Loucy (cell line): ENCODE measurements around the gene PODXL.
A peak's percentile ranks its signal among the peaks of the same experiment; 100 is the strongest.

ENCODE experiments used
- H2AFZ ChIP-seq: fragments of 200-600 bp; sonication (generic); 2 replicates; pipeline ENCODE4 v1.6.0; 2016; ENCODE audit warnings: antibody characterized with exemption, mild to moderate bottlenecking, low read length, moderate library complexity
- H3F3A ChIP-seq: fragments of 200-600 bp; 2 replicates; pipeline ENCODE4 v1.6.0; 2016; ENCODE audit warnings: antibody characterized with exemption, low read depth, mild to moderate bottlenecking
- H3K27me3 ChIP-seq: fragments of 200-600 bp; sonication (generic); 2 replicates; pipeline ENCODE4 v1.6.1; 2014; ENCODE audit warnings: low read length, mild to moderate bottlenecking; ENCODE audit not compliant: insufficient read depth, poor library complexity, severe bottlenecking
- H3K36me3 ChIP-seq: fragments of 200-600 bp; sonication (generic); 2 replicates; pipeline ENCODE4 v1.6.1; 2016; ENCODE audit warnings: low read length; ENCODE audit not compliant: insufficient read depth
- H3K4me1 ChIP-seq: fragments of 200-600 bp; sonication (generic); 2 replicates; pipeline ENCODE4 v1.5.1; 2014; ENCODE audit warnings: low read length, mild to moderate bottlenecking; ENCODE audit not compliant: insufficient read depth, poor library complexity, severe bottlenecking
- H3K4me2 ChIP-seq: fragments of 200-600 bp; sonication (generic); 2 replicates; pipeline ENCODE4 v1.6.0; 2014; ENCODE audit warnings: antibody characterized with exemption, low read length, low read depth, mild to moderate bottlenecking; ENCODE audit not compliant: poor library complexity, severe bottlenecking
- H3K4me3 ChIP-seq: fragments of 200-600 bp; sonication (generic); 2 replicates; pipeline ENCODE4 v1.5.1; 2014; ENCODE audit warnings: low read length, mild to moderate bottlenecking, mixed read lengths; ENCODE audit not compliant: poor library complexity, severe bottlenecking
- H3K79me2 ChIP-seq: fragments of 200-600 bp; sonication (generic); 2 replicates; pipeline ENCODE4 v1.6.1; 2014; ENCODE audit warnings: low read length; ENCODE audit not compliant: insufficient read depth
- H3K9ac ChIP-seq: fragments of 200-600 bp; sonication (generic); 2 replicates; pipeline ENCODE4 v1.6.0; 2014; ENCODE audit warnings: mild to moderate bottlenecking, low read depth, low read length, moderate library complexity; ENCODE audit not compliant: poor library complexity, severe bottlenecking
- H3K9me2 ChIP-seq: fragments of 200-600 bp; sonication (generic); replicated peaks from 2 replicates; pipeline ENCODE4 v1.6.1; 2016; ENCODE audit warnings: low read depth, low read length, mixed read lengths
- H3K9me3 ChIP-seq: fragments of 200-600 bp; sonication (generic); 2 replicates; pipeline ENCODE4 v1.6.1; 2014; ENCODE audit warnings: mild to moderate bottlenecking, antibody characterized with exemption, low read length, low read depth; ENCODE audit not compliant: insufficient read depth
- H4K20me1 ChIP-seq: fragments of 200-600 bp; sonication (generic); 2 replicates; pipeline ENCODE4 v1.6.0; 2014; ENCODE audit warnings: antibody characterized with exemption, low read length, mild to moderate bottlenecking; ENCODE audit not compliant: insufficient read depth, poor library complexity, severe bottlenecking
- EZH2phosphoT487 ChIP-seq: fragments of 200-600 bp; IDR thresholded peaks from 2 replicates; pipeline ENCODE4 v1.6.1; 2018; ENCODE audit warnings: antibody characterized with exemption, mild to moderate bottlenecking, moderate library complexity, borderline replicate concordance
- TF ChIP-seq, protein P1 (sequence below): fragments of 200-600 bp; sonication (generic); conservative IDR thresholded peaks from 2 replicates; pipeline ENCODE4 v1.5.1; 2014; ENCODE audit warnings: mild to moderate bottlenecking, antibody characterized with exemption, low read length

Gene PODXL

DNA sequence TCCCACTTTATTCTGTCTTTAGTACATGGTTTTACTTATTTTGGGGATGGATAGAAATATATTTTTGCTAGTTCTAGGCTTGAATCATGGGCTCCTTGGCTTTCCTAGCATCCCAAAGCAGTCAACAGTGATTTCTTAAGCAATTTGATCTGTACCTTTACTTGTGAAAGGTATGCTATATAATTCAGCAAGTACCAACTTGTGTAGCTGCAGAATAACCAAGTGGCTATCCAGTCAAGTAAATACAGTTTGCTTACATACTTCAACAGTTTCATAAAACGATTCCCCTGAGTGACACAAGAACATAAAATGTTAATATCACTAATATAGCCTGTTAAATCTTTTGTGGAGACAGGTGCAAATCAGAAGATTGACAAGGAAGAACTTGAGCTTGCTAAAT, 67.2 kb downstream of the PODXL start:
- Histone ChIP-seq H3K4me3 (no peak overlapping the region), H4K20me1 (no peaks in the 10 kb centered on the region), H3K27me3 (no peaks in the 10 kb centered on the region), H3K9me3 (no peaks in the 10 kb centered on the region), H3K4me2 (no peak overlapping the region), H3K9ac (no peak overlapping the region), H3K36me3 (no peaks in the 10 kb centered on the region), H3K4me1 (no peaks in the 10 kb centered on the region), H3F3A (no peaks in the 10 kb centered on the region), H3K79me2 (no peaks in the 10 kb centered on the region), H3K9me2 (no peaks in the 10 kb centered on the region), H2AFZ (no peak overlapping the region)
- no peak for TF ChIP-seq EZH2phosphoT487
- TF ChIP-seq, protein P1, sequence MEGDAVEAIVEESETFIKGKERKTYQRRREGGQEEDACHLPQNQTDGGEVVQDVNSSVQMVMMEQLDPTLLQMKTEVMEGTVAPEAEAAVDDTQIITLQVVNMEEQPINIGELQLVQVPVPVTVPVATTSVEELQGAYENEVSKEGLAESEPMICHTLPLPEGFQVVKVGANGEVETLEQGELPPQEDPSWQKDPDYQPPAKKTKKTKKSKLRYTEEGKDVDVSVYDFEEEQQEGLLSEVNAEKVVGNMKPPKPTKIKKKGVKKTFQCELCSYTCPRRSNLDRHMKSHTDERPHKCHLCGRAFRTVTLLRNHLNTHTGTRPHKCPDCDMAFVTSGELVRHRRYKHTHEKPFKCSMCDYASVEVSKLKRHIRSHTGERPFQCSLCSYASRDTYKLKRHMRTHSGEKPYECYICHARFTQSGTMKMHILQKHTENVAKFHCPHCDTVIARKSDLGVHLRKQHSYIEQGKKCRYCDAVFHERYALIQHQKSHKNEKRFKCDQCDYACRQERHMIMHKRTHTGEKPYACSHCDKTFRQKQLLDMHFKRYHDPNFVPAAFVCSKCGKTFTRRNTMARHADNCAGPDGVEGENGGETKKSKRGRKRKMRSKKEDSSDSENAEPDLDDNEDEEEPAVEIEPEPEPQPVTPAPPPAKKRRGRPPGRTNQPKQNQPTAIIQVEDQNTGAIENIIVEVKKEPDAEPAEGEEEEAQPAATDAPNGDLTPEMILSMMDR, result no peak

DNA sequence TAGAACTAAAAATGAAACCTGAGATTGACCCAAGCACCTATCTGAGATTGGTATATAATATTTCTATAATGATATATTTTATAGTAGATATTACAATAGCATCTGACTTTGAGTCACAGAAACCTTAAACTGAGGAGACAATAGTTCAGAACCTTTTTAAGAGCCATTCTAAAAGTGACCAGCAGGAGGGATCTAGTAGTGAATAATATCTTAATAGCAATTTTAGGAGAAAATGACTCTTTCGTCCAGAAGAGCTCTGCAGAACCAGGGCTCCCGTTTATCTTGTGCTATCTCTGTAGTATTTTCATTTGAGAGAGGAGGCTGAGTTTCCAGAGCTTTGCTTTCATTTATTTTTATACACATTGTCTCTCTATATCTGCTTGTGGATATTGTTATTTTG, 68.1 kb downstream of the PODXL start:
- no peaks in the 10 kb centered on the region for H3F3A ChIP-seq
- no peaks in the 10 kb centered on the region for H3K79me2 ChIP-seq
- no peak overlapping the region for H3K4me2 ChIP-seq
- H4K20me1 ChIP-seq, result no peaks in the 10 kb centered on the region
- TF ChIP-seq EZH2phosphoT487, result no peak
- TF ChIP-seq, protein P1, result peak; percentile 32
- no peak overlapping the region for H3K9ac ChIP-seq
- H3K27me3 ChIP-seq, result no peaks in the 10 kb centered on the region
- H3K4me1 ChIP-seq, result no peaks in the 10 kb centered on the region
- no peaks in the 10 kb centered on the region for H3K9me3 ChIP-seq
- no peak overlapping the region for H3K4me3 ChIP-seq
- H2AFZ ChIP-seq, result no peak overlapping the region
- no peaks in the 10 kb centered on the region for H3K9me2 ChIP-seq
- H3K36me3 ChIP-seq, result no peaks in the 10 kb centered on the region

DNA sequence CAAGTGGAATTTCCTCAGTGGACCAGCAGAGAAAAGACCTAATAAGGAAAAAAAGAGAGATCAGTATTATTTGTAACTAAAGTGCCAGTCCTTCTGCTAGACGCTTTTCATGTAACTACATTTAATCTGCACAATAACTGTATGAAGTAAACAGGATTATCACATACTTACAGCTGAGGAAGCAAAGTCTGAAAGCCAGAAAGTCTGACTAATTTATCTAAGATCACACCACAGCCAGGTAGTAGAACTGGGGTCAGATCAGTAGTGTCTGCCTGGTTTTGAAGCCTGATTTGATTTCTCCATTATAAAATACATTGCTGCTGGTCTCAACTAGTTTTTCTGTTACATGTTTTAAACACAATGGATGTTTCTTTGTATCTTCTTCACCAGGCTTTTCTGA, 69.2 kb downstream of the PODXL start:
- Histone ChIP-seq H3F3A (no peaks in the 10 kb centered on the region), H3K79me2 (no peaks in the 10 kb centered on the region), H3K4me1 (no peaks in the 10 kb centered on the region)

More for the DNA sequence above, 69.2 kb downstream of the PODXL start:
- no peak overlapping the region for H3K9ac ChIP-seq
- H3K9me2 ChIP-seq, result no peaks in the 10 kb centered on the region
- no peaks in the 10 kb centered on the region for H4K20me1 ChIP-seq
- H3K27me3 ChIP-seq, result no peaks in the 10 kb centered on the region
- no peak for TF ChIP-seq EZH2phosphoT487
- TF ChIP-seq, protein P1, result no peak
- no peak overlapping the region for H2AFZ ChIP-seq
- no peaks in the 10 kb centered on the region for H3K36me3 ChIP-seq
- no peak overlapping the region for H3K4me2 ChIP-seq
- no peak overlapping the region for H3K4me3 ChIP-seq
- no peaks in the 10 kb centered on the region for H3K9me3 ChIP-seq
